ENCODE measurements around the gene EIF4G2.
A peak's percentile ranks its signal among the peaks of the same experiment; 100 is the strongest.

The EIF4G2 gene

DNA sequence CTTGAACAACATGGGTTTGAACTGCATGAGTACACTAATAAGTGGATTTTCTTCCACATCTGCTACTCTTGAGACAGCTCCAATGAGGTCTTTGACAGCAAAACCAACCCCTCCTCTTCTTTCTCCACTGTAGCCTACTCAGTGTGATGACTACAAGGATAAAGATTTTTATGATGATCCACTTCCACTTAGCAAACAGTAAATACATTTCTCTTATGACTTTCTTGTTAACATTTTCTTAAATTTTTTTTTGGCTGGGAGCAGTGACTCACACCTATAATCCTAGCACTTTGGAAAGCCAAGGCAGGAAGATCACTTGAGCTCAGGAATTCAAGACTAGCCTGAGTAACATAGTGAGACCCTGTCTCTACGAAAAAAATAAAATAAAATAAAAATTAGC is 9.9 kb upstream of the EIF4G2 start:
- H3K27me3 ChIP-seq (ENCODE audit: insufficient read depth, low read length, poor library complexity, severe bottlenecking), result no peaks in the 10 kb centered on the region
- no peaks in the 10 kb centered on the region for H3K9me2 ChIP-seq (replicated peaks; ENCODE audit: low read depth, low read length)
- H2AFZ ChIP-seq (ENCODE audit: low read length), result no peak overlapping the region
- H3F3A ChIP-seq (ENCODE audit: low read depth), result no peaks in the 10 kb centered on the region
- no peaks in the 10 kb centered on the region for H3K36me3 ChIP-seq (ENCODE audit: insufficient read depth, low read length)
- no peak overlapping the region for H3K4me3 ChIP-seq (ENCODE audit: low read length, poor library complexity, severe bottlenecking)
- no peak for TF ChIP-seq EZH2phosphoT487 (IDR thresholded peaks at IDR 0.05; ENCODE audit: borderline replicate concordance)
- no peak overlapping the region for H3K9ac ChIP-seq (ENCODE audit: low read depth, low read length, poor library complexity, severe bottlenecking)
- H3K4me2 ChIP-seq (ENCODE audit: low read depth, low read length, poor library complexity, severe bottlenecking), result no peak overlapping the region
- no peaks in the 10 kb centered on the region for H3K9me3 ChIP-seq (ENCODE audit: insufficient read depth, low read depth, low read length)
- H4K20me1 ChIP-seq (ENCODE audit: insufficient read depth, low read length, poor library complexity, severe bottlenecking), result no peaks in the 10 kb centered on the region
- peaks cover 9% of the 10 kb centered on the region for H3K4me1 ChIP-seq (ENCODE audit: insufficient read depth, low read length, poor library complexity, severe bottlenecking)
- H3K79me2 ChIP-seq (ENCODE audit: insufficient read depth, low read length), result no peaks in the 10 kb centered on the region

DNA sequence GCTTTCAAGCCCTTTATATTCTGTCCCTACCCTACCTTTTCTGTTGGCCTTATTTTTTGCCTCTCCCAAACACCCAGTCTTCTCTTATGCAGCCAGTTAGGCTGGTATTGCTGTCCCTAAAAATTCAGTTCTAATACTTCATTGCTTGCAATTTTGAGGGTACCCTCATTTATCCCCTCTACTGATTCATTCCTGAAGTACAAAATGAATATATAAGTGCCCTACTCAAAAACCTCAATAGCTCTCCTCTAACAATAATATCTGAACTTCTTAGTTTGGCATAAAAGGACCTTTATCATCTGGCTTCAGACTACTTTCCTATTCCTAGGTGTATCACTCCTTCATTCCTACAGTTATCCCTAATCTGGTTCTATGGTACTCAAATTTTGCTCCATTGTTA is 5.2 kb upstream of the EIF4G2 start:
- Histone ChIP-seq H3K36me3 (ENCODE audit: insufficient read depth, low read length) (no peaks in the 10 kb centered on the region), H3K27me3 (ENCODE audit: insufficient read depth, low read length, poor library complexity, severe bottlenecking) (no peaks in the 10 kb centered on the region), H3K4me2 (ENCODE audit: low read depth, low read length, poor library complexity, severe bottlenecking) (no peak overlapping the region), H3F3A (ENCODE audit: low read depth) (no peaks in the 10 kb centered on the region), H3K9me3 (ENCODE audit: insufficient read depth, low read depth, low read length) (no peaks in the 10 kb centered on the region), H3K4me3 (ENCODE audit: low read length, poor library complexity, severe bottlenecking) (no peak overlapping the region), H3K4me1 (ENCODE audit: insufficient read depth, low read length, poor library complexity, severe bottlenecking) (peaks cover 13% of the 10 kb centered on the region), H3K9me2 (replicated peaks; ENCODE audit: low read depth, low read length) (no peaks in the 10 kb centered on the region), H4K20me1 (ENCODE audit: insufficient read depth, low read length, poor library complexity, severe bottlenecking) (no peaks in the 10 kb centered on the region), H3K9ac (ENCODE audit: low read depth, low read length, poor library complexity, severe bottlenecking) (no peak overlapping the region), H2AFZ (ENCODE audit: low read length) (no peak overlapping the region), H3K79me2 (ENCODE audit: insufficient read depth, low read length) (peaks cover 13% of the 10 kb centered on the region)
- no peak for TF ChIP-seq EZH2phosphoT487 (IDR thresholded peaks at IDR 0.05; ENCODE audit: borderline replicate concordance)
- TF ChIP-seq, protein P1, sequence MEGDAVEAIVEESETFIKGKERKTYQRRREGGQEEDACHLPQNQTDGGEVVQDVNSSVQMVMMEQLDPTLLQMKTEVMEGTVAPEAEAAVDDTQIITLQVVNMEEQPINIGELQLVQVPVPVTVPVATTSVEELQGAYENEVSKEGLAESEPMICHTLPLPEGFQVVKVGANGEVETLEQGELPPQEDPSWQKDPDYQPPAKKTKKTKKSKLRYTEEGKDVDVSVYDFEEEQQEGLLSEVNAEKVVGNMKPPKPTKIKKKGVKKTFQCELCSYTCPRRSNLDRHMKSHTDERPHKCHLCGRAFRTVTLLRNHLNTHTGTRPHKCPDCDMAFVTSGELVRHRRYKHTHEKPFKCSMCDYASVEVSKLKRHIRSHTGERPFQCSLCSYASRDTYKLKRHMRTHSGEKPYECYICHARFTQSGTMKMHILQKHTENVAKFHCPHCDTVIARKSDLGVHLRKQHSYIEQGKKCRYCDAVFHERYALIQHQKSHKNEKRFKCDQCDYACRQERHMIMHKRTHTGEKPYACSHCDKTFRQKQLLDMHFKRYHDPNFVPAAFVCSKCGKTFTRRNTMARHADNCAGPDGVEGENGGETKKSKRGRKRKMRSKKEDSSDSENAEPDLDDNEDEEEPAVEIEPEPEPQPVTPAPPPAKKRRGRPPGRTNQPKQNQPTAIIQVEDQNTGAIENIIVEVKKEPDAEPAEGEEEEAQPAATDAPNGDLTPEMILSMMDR (conservative IDR thresholded peaks at IDR 0.05; ENCODE audit: low read length), result no peak

DNA sequence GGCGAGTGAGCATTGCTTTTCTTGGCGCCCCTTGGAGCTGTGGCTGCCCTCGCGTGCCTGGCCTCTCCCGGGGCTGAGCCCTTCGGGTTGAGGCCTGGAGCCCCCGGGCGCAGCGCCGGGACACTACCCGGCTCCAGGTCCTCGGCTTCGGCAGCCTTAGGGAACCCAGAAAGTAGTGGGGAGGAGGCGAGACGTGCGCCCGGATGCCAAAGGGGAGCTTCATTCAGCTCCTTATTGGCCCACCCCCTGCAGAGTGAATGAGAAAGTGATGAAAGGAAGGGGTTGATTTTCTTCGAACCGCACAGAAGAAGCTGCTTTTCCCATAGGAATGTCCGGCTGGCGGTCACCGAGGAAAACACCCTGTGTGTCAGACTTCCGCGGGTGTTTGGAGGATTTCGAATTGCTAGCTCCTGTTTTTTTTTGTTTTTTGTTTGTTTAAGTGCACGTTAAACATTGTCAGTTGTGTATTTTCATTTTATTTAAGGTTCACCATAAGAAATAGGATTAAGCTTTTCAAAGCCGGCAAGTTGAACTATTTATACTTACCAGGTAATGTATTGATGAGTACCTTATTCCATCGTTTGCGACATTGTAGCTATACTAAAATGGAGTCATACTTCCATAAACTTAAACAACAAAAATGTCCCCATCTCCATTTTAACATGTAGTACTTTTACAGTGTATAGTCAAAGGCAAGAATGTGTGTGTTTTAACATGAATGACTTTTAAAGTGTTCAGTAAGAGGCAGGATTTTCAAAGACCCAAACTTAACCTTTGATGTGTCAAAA is 841 bp upstream of the EIF4G2 start:
- Histone ChIP-seq H3K9ac (ENCODE audit: low read depth, low read length, poor library complexity, severe bottlenecking) (peak overlapping the region; percentile 100), H3K27me3 (ENCODE audit: insufficient read depth, low read length, poor library complexity, severe bottlenecking) (peaks cover 8% of the 10 kb centered on the region), H3K9me3 (ENCODE audit: insufficient read depth, low read depth, low read length) (no peaks in the 10 kb centered on the region), H3K36me3 (ENCODE audit: insufficient read depth, low read length) (peaks cover 28% of the 10 kb centered on the region), H3F3A (ENCODE audit: low read depth) (no peaks in the 10 kb centered on the region), H2AFZ (ENCODE audit: low read length) (peak overlapping the region; percentile 92), H4K20me1 (ENCODE audit: insufficient read depth, low read length, poor library complexity, severe bottlenecking) (peaks cover 33% of the 10 kb centered on the region), H3K9me2 (replicated peaks; ENCODE audit: low read depth, low read length) (no peaks in the 10 kb centered on the region), H3K4me3 (ENCODE audit: low read length, poor library complexity, severe bottlenecking) (peak overlapping the region; percentile 82), H3K4me1 (ENCODE audit: insufficient read depth, low read length, poor library complexity, severe bottlenecking) (peaks cover 36% of the 10 kb centered on the region), H3K4me2 (ENCODE audit: low read depth, low read length, poor library complexity, severe bottlenecking) (peak overlapping the region; percentile 92), H3K79me2 (ENCODE audit: insufficient read depth, low read length) (peaks cover 53% of the 10 kb centered on the region)
- TF ChIP-seq EZH2phosphoT487 (IDR thresholded peaks at IDR 0.05; ENCODE audit: borderline replicate concordance), result no peak
- TF ChIP-seq, protein P1 (conservative IDR thresholded peaks at IDR 0.05; ENCODE audit: low read length), result no peak

DNA sequence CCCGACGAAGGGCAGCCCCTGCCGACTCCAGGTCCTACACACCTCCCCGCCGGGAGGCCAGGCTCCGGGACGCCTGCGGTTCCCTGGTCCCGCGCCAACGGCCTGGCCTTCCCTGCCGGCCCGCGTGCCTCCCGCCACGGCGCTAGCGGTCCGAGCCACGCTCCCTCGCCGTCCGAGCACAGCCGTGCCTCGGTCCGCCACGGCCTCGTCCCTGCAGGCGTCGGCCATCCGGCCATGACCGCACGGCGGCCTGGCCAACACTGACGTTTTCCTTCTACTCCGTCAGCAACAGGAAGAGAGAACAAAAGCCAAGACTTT is 532 bp downstream of the EIF4G2 start:
- H3K9me2 ChIP-seq (replicated peaks; ENCODE audit: low read depth, low read length), result no peaks in the 10 kb centered on the region
- TF ChIP-seq, protein P1 (conservative IDR thresholded peaks at IDR 0.05; ENCODE audit: low read length), result no peak
- no peak for TF ChIP-seq EZH2phosphoT487 (IDR thresholded peaks at IDR 0.05; ENCODE audit: borderline replicate concordance)
- peaks cover 47% of the 10 kb centered on the region for H4K20me1 ChIP-seq (ENCODE audit: insufficient read depth, low read length, poor library complexity, severe bottlenecking)
- peak overlapping the region; percentile 98 for H3K4me2 ChIP-seq (ENCODE audit: low read depth, low read length, poor library complexity, severe bottlenecking)
- peak overlapping the region; percentile 100 for H3K9ac ChIP-seq (ENCODE audit: low read depth, low read length, poor library complexity, severe bottlenecking)
- H3K79me2 ChIP-seq (ENCODE audit: insufficient read depth, low read length), result peaks cover 67% of the 10 kb centered on the region
- H3K27me3 ChIP-seq (ENCODE audit: insufficient read depth, low read length, poor library complexity, severe bottlenecking), result peaks cover 8% of the 10 kb centered on the region
- peaks cover 50% of the 10 kb centered on the region for H3K4me1 ChIP-seq (ENCODE audit: insufficient read depth, low read length, poor library complexity, severe bottlenecking)
- no peaks in the 10 kb centered on the region for H3F3A ChIP-seq (ENCODE audit: low read depth)
- H3K9me3 ChIP-seq (ENCODE audit: insufficient read depth, low read depth, low read length), result no peaks in the 10 kb centered on the region
- peak overlapping the region; percentile 82 for H3K4me3 ChIP-seq (ENCODE audit: low read length, poor library complexity, severe bottlenecking)
- peaks cover 42% of the 10 kb centered on the region for H3K36me3 ChIP-seq (ENCODE audit: insufficient read depth, low read length)
- peak overlapping the region; percentile 57; the same call in 1 of the 2 replicates for H2AFZ ChIP-seq (ENCODE audit: low read length)

All from Loucy (cell line).